ENCODE data around the gene SEMA4C. TPM values are rescaled to one million over a fixed set of nuclear protein-coding genes. Genes with fewer than 3 reads are reported as not detected.

The SEMA4C gene
- total and polyA plus RNA-seq, 9 of the 15 experiments (the other 6 are each of a cell fraction or from before 2014, with no cell fraction given), result 0.32 to 59.7 (median 23.9) TPM

DNA sequence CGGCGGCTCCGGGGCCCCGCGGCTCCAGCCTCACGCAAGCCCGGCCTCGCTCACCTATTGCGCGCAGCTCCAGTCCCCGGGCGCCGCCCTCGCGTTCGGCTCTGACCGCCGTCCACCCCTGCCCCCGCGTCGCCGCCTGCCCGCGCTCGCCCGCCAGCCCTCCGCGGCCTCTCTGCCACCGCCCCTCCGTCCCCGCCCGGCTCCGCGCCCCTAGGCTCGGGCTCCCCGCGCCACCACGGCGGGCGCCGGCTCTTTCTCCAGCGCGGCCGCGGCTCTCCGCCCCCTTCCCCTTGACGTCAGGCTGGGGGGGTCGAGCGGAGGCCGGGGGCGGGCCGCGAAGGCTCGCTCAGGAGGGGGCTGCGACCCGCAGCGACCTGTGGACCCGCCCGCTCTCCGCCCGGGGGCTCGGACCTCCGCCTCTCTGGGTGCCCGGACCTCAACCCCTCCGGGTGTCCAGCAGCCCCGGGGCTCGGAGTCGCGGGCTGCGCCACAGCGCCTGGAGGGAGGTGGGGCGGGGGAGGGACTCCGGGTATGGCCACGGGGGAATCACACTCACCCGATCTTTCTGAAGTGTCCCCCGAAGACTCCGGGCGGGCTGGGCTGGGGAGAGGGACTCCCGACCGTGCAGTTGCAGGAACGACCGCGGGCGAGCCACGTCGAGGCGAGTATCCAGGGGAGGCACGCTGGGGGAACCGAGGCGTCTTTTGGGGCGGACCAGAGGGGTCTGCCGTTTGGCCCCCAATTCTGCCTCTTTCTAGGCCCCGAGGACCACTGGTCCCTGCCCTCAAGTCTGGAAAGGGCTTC is at the start of gene SEMA4C (continued):
- TF ChIP-seq DACH1 (IDR thresholded peaks at IDR 0.05; ENCODE audit: partially characterized antibody) (no peak), SRSF7 (optimal IDR thresholded peaks at IDR 0.05; ENCODE audit: low read depth, low read length) (no peak), FOXM1 (IDR thresholded peaks at IDR 0.05; ENCODE audit: low read depth) (no peak), FOXM1 (CRISPR knock-in tag; IDR thresholded peaks at IDR 0.05; ENCODE audit: low read depth) (no peak), SMAD1 (IDR thresholded peaks at IDR 0.05; ENCODE audit: low read depth, low read length, partially characterized antibody) (no peak), ZNF785 (CRISPR knock-in tag; IDR thresholded peaks at IDR 0.05) (no peak), SRSF9 (IDR thresholded peaks at IDR 0.05; ENCODE audit: borderline replicate concordance, low read depth, low read length) (no peak), NR2C2 (CRISPR knock-in tag; IDR thresholded peaks at IDR 0.05) (no peak), NR2C2 (tag; IDR thresholded peaks at IDR 0.05) (peak; percentile 44; the same call in 1 of the 2 replicates), IFI16 (CRISPR knock-in tag; IDR thresholded peaks at IDR 0.05) (no peak), ZNF696 (CRISPR knock-in tag; conservative IDR thresholded peaks at IDR 0.05) (no peak), FIP1L1 (IDR thresholded peaks at IDR 0.05; ENCODE audit: low read depth, low read length, poor library complexity, severe bottlenecking) (peak; percentile 63), EP300 (IDR thresholded peaks at IDR 0.05; ENCODE audit: low read length) (no peak), ZNF507 (tag; conservative IDR thresholded peaks at IDR 0.05) (no peak), KAT7 (CRISPR knock-in tag; IDR thresholded peaks at IDR 0.05; ENCODE audit: borderline replicate concordance) (no peak), BRF1 (IDR thresholded peaks at IDR 0.05; ENCODE audit: borderline replicate concordance, extremely low read depth, insufficient read length) (no peak), BRCA1 (IDR thresholded peaks at IDR 0.05) (no peak), BRCA1 (CRISPR knock-in tag; IDR thresholded peaks at IDR 0.05) (no peak), BCOR (IDR thresholded peaks at IDR 0.05) (no peak), RUNX1 (IDR thresholded peaks at IDR 0.05; ENCODE audit: low read depth) (no peak), DNMT1 (IDR thresholded peaks at IDR 0.05) (no peak), ZBTB8A (IDR thresholded peaks at IDR 0.05; ENCODE audit: partially characterized antibody) (no peak), ZNF444 (CRISPR knock-in tag; IDR thresholded peaks at IDR 0.05) (no peak), NR1H2 (CRISPR knock-in tag; IDR thresholded peaks at IDR 0.05) (no peak), PPARD (CRISPR knock-in tag; IDR thresholded peaks at IDR 0.05) (no peak), ZFP30 (CRISPR knock-in tag; IDR thresholded peaks at IDR 0.05; ENCODE audit: borderline replicate concordance) (no peak), RFX5 (IDR thresholded peaks at IDR 0.05; ENCODE audit: low read depth, low read length) (no peak), KLF6 (CRISPR knock-in tag; IDR thresholded peaks at IDR 0.05; ENCODE audit: borderline replicate concordance) (no peak)
- TF ChIP-seq, protein P1, sequence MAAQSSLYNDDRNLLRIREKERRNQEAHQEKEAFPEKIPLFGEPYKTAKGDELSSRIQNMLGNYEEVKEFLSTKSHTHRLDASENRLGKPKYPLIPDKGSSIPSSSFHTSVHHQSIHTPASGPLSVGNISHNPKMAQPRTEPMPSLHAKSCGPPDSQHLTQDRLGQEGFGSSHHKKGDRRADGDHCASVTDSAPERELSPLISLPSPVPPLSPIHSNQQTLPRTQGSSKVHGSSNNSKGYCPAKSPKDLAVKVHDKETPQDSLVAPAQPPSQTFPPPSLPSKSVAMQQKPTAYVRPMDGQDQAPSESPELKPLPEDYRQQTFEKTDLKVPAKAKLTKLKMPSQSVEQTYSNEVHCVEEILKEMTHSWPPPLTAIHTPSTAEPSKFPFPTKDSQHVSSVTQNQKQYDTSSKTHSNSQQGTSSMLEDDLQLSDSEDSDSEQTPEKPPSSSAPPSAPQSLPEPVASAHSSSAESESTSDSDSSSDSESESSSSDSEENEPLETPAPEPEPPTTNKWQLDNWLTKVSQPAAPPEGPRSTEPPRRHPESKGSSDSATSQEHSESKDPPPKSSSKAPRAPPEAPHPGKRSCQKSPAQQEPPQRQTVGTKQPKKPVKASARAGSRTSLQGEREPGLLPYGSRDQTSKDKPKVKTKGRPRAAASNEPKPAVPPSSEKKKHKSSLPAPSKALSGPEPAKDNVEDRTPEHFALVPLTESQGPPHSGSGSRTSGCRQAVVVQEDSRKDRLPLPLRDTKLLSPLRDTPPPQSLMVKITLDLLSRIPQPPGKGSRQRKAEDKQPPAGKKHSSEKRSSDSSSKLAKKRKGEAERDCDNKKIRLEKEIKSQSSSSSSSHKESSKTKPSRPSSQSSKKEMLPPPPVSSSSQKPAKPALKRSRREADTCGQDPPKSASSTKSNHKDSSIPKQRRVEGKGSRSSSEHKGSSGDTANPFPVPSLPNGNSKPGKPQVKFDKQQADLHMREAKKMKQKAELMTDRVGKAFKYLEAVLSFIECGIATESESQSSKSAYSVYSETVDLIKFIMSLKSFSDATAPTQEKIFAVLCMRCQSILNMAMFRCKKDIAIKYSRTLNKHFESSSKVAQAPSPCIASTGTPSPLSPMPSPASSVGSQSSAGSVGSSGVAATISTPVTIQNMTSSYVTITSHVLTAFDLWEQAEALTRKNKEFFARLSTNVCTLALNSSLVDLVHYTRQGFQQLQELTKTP (IDR thresholded peaks at IDR 0.05; ENCODE audit: low read depth in 1 of 2, partially characterized antibody in 2 of 2), result no peak
